ENCODE results near the gene MSI1. TPM values are rescaled to one million over a fixed set of nuclear protein-coding genes. Genes with fewer than 3 reads are reported as not detected.
A peak's percentile ranks its signal among the peaks of the same experiment; 100 is the strongest.

Gene MSI1
- total and polyA plus RNA-seq, 10 of the 15 experiments (the other 5 are each of a cell fraction or from before 2014, with no cell fraction given): 0.04 TPM; not detected in 9

DNA sequence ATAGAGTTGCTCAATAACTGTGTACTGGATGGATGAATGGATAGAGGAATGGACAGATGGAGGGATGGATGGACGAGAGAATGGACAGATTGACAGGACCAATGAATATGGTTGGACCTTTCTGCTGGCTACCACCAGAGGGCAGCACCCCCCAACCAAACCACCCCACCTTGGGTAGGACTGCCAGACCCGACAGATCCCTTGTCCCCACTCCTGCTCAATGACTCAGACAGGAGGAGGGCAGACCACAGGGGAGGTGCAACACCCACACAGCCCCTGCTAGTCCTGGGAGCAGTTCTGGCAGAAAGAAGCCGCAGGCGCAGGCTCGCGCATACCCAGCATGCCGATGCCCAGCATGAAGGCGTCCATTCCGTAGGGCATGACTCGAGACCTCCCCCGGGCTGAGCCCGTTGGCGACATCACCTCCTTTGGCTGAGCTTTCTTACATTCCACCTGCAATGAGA, 12.4 kb downstream of the MSI1 start (continued):
- TF ChIP-seq RAD51 (IDR thresholded peaks at IDR 0.05) (no peak), ZNF622 (IDR thresholded peaks at IDR 0.05) (no peak), RFX5 (IDR thresholded peaks at IDR 0.05; ENCODE audit: low read depth, low read length) (no peak), EGR1 (IDR thresholded peaks at IDR 0.05; ENCODE audit: borderline replicate concordance in 1 of 2, low read depth in 2 of 2, low read length in 2 of 2) (no peak), NFYB (IDR thresholded peaks at IDR 0.05; ENCODE audit: insufficient read depth, low read depth, low read length) (no peak), CHD4 (IDR thresholded peaks at IDR 0.05) (no peak), KLF5 (IDR thresholded peaks at IDR 0.05; ENCODE audit: partially characterized antibody) (no peak), LARP7 (IDR thresholded peaks at IDR 0.05) (0 out of 2 replicates have a peak, but pooled peaks have one; percentile 37), SREBF1 (IDR thresholded peaks at IDR 0.05; ENCODE audit: low read length) (no peak), PAX8 (IDR thresholded peaks at IDR 0.05) (no peak), CHD2 (IDR thresholded peaks at IDR 0.05; ENCODE audit: borderline replicate concordance, low read depth, low read length) (no peak), TAF1 (IDR thresholded peaks at IDR 0.05; ENCODE audit: borderline replicate concordance, low read depth, low read length) (no peak)
- TF ChIP-seq, protein P1, sequence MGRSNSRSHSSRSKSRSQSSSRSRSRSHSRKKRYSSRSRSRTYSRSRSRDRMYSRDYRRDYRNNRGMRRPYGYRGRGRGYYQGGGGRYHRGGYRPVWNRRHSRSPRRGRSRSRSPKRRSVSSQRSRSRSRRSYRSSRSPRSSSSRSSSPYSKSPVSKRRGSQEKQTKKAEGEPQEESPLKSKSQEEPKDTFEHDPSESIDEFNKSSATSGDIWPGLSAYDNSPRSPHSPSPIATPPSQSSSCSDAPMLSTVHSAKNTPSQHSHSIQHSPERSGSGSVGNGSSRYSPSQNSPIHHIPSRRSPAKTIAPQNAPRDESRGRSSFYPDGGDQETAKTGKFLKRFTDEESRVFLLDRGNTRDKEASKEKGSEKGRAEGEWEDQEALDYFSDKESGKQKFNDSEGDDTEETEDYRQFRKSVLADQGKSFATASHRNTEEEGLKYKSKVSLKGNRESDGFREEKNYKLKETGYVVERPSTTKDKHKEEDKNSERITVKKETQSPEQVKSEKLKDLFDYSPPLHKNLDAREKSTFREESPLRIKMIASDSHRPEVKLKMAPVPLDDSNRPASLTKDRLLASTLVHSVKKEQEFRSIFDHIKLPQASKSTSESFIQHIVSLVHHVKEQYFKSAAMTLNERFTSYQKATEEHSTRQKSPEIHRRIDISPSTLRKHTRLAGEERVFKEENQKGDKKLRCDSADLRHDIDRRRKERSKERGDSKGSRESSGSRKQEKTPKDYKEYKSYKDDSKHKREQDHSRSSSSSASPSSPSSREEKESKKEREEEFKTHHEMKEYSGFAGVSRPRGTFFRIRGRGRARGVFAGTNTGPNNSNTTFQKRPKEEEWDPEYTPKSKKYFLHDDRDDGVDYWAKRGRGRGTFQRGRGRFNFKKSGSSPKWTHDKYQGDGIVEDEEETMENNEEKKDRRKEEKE (IDR thresholded peaks at IDR 0.05): no peak
- TF ChIP-seq, protein P2, sequence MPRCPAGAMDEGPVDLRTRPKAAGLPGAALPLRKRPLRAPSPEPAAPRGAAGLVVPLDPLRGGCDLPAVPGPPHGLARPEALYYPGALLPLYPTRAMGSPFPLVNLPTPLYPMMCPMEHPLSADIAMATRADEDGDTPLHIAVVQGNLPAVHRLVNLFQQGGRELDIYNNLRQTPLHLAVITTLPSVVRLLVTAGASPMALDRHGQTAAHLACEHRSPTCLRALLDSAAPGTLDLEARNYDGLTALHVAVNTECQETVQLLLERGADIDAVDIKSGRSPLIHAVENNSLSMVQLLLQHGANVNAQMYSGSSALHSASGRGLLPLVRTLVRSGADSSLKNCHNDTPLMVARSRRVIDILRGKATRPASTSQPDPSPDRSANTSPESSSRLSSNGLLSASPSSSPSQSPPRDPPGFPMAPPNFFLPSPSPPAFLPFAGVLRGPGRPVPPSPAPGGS (IDR thresholded peaks at IDR 0.05; ENCODE audit: borderline replicate concordance, insufficient read depth, low read depth, low read length, poor library complexity, severe bottlenecking): no peak
- TF ChIP-seq, protein P3, sequence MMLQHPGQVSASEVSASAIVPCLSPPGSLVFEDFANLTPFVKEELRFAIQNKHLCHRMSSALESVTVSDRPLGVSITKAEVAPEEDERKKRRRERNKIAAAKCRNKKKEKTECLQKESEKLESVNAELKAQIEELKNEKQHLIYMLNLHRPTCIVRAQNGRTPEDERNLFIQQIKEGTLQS (IDR thresholded peaks at IDR 0.05; ENCODE audit: borderline replicate concordance, extremely low read depth, low read depth, low read length): no peak
- TF ChIP-seq, protein P4, sequence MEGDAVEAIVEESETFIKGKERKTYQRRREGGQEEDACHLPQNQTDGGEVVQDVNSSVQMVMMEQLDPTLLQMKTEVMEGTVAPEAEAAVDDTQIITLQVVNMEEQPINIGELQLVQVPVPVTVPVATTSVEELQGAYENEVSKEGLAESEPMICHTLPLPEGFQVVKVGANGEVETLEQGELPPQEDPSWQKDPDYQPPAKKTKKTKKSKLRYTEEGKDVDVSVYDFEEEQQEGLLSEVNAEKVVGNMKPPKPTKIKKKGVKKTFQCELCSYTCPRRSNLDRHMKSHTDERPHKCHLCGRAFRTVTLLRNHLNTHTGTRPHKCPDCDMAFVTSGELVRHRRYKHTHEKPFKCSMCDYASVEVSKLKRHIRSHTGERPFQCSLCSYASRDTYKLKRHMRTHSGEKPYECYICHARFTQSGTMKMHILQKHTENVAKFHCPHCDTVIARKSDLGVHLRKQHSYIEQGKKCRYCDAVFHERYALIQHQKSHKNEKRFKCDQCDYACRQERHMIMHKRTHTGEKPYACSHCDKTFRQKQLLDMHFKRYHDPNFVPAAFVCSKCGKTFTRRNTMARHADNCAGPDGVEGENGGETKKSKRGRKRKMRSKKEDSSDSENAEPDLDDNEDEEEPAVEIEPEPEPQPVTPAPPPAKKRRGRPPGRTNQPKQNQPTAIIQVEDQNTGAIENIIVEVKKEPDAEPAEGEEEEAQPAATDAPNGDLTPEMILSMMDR (IDR thresholded peaks at IDR 0.05 in 2 of 3, conservative IDR thresholded peaks at IDR 0.05 in 1 of 3; ENCODE audit: control insufficient read depth in 2 of 3, extremely low read depth in 1 of 3, insufficient read depth in 1 of 3, low read depth in 3 of 3, low read length in 3 of 3): peak; percentile 85 to 94 (median 89)
- TF ChIP-seq, protein P5, sequence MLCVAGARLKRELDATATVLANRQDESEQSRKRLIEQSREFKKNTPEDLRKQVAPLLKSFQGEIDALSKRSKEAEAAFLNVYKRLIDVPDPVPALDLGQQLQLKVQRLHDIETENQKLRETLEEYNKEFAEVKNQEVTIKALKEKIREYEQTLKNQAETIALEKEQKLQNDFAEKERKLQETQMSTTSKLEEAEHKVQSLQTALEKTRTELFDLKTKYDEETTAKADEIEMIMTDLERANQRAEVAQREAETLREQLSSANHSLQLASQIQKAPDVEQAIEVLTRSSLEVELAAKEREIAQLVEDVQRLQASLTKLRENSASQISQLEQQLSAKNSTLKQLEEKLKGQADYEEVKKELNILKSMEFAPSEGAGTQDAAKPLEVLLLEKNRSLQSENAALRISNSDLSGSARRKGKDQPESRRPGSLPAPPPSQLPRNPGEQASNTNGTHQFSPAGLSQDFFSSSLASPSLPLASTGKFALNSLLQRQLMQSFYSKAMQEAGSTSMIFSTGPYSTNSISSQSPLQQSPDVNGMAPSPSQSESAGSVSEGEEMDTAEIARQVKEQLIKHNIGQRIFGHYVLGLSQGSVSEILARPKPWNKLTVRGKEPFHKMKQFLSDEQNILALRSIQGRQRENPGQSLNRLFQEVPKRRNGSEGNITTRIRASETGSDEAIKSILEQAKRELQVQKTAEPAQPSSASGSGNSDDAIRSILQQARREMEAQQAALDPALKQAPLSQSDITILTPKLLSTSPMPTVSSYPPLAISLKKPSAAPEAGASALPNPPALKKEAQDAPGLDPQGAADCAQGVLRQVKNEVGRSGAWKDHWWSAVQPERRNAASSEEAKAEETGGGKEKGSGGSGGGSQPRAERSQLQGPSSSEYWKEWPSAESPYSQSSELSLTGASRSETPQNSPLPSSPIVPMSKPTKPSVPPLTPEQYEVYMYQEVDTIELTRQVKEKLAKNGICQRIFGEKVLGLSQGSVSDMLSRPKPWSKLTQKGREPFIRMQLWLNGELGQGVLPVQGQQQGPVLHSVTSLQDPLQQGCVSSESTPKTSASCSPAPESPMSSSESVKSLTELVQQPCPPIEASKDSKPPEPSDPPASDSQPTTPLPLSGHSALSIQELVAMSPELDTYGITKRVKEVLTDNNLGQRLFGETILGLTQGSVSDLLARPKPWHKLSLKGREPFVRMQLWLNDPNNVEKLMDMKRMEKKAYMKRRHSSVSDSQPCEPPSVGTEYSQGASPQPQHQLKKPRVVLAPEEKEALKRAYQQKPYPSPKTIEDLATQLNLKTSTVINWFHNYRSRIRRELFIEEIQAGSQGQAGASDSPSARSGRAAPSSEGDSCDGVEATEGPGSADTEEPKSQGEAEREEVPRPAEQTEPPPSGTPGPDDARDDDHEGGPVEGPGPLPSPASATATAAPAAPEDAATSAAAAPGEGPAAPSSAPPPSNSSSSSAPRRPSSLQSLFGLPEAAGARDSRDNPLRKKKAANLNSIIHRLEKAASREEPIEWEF (IDR thresholded peaks at IDR 0.05; ENCODE audit: insufficient replicate concordance, low read depth, low read length): no peak

Data from GM12878 (cell line).